Immature natural killer cell (primary cell): ENCODE measurements around the gene SHISA9. TPM values are rescaled to one million over a fixed set of nuclear protein-coding genes. Genes with fewer than 3 reads are reported as not detected.

ENCODE experiments used
- DNase-seq, 3 donors: peaks; one replicate each; pipeline ENCODE4 v3.0.0; 2022; ENCODE audit warnings: mixed read lengths in 1 of 3
- H3K27ac Mint-ChIP-seq, 6 donors: one replicate each; pipeline ENCODE4 v1.8.0; 2020; ENCODE audit warnings: mixed read lengths in 6 of 6, mild to moderate bottlenecking in 5 of 6, inconsistent platforms in 4 of 6, moderate library complexity in 3 of 6
- H3K27me3 Mint-ChIP-seq, 3 donors: one replicate each; pipeline ENCODE4 v1.8.0; 2020 to 2021; ENCODE audit warnings: low read depth in 3 of 3, mild to moderate bottlenecking in 3 of 3, mixed read lengths in 3 of 3, moderate library complexity in 3 of 3, inconsistent platforms in 1 of 3
- H3K36me3 Mint-ChIP-seq, 3 donors: one replicate each; pipeline ENCODE4 v1.8.0; 2020; ENCODE audit warnings: mixed read lengths in 3 of 3, inconsistent platforms in 2 of 3, mild to moderate bottlenecking in 2 of 3
- H3K4me1 Mint-ChIP-seq, 2 donors: one replicate each; pipeline ENCODE4 v1.8.0; 2020; ENCODE audit warnings: inconsistent platforms in 2 of 2, mild to moderate bottlenecking in 2 of 2, mixed read lengths in 2 of 2, moderate library complexity in 1 of 2
- H3K4me3 Mint-ChIP-seq, 5 donors: one replicate each; pipeline ENCODE4 v1.8.0; 2020; ENCODE audit warnings: mild to moderate bottlenecking in 5 of 5, mixed read lengths in 5 of 5, inconsistent platforms in 3 of 5, moderate library complexity in 3 of 5
- H3K9me3 Mint-ChIP-seq, 6 donors: one replicate each; pipeline ENCODE4 v1.8.0; 2020; ENCODE audit warnings: mild to moderate bottlenecking in 6 of 6, mixed read lengths in 6 of 6, inconsistent platforms in 4 of 6, moderate library complexity in 3 of 6
- polyA plus RNA-seq, 3 donors: library from polyadenylated mRNA; unstranded; fragments of 300-500 nt; fragmentation: Illumina TruSeq; gene quantifications; one replicate each; pipeline ENCODE4 v1.2.3, GENCODE V29; 2021

Gene SHISA9
- polyA plus RNA-seq, 3 donors from 2014 or later = not detected

- no peak overlapping the region for H3K27ac Mint-ChIP-seq
- no peaks in the 10 kb centered on the region for H3K4me1 Mint-ChIP-seq
- peaks cover 0 to 5% (median 0%) of the 10 kb centered on the region in 6 donors for H3K9me3 Mint-ChIP-seq
- no peaks in the 10 kb centered on the region for H3K36me3 Mint-ChIP-seq
- H3K27me3 Mint-ChIP-seq = peaks cover 0 to 9% (median 4%) of the 10 kb centered on the region in 3 donors
- DNase-seq = no peak
- H3K4me3 Mint-ChIP-seq = no peak overlapping the region
Measured at GRCh38 chr16:12944300-12944699, 42.9 kb downstream of the SHISA9 start.

GRCh38 chr16:12951392-12951791, 50.0 kb downstream of the SHISA9 start:
- Mint-ChIP-seq H3K4me3 (no peak overlapping the region), H3K27me3 (peaks cover 0 to 2% (median 2%) of the 10 kb centered on the region in 3 donors), H3K36me3 (no peaks in the 10 kb centered on the region), H3K27ac (no peak overlapping the region), H3K9me3 (peaks cover 0 to 4% (median 0%) of the 10 kb centered on the region in 6 donors), H3K4me1 (no peaks in the 10 kb centered on the region)
- DNase-seq = no peak

- Mint-ChIP-seq H3K4me3 (no peak overlapping the region), H3K36me3 (no peaks in the 10 kb centered on the region), H3K9me3 (peaks cover 0 to 4% (median 0%) of the 10 kb centered on the region in 6 donors), H3K27ac (no peak overlapping the region), H3K4me1 (no peaks in the 10 kb centered on the region), H3K27me3 (peaks cover 0 to 2% (median 2%) of the 10 kb centered on the region in 3 donors)
- DNase-seq = no peak
Measured at GRCh38 chr16:12951976-12952375, 50.6 kb downstream of the SHISA9 start.

DNA sequence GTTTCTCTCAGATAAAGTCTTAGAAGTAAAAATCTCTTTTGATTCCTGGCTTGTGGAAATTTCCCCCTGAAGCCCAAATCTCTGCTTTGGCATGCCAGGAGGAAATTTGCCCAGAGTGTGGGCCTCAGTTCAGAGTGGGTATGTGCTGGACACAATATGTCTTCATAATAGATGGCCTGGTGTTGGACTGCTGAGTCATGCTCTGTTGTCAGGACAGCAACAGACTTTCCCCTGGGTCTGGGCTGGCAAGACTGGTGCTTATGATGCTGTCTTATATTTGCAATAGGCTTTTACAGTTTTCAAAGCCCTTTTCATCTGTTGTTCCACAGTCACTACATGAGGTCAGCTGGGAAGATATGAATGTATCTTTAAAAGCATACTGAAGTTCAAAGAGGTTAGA, 57.0 kb downstream of the SHISA9 start:
- no peak overlapping the region for H3K27ac Mint-ChIP-seq
- no peaks in the 10 kb centered on the region for H3K4me1 Mint-ChIP-seq
- DNase-seq = no peak
- H3K9me3 Mint-ChIP-seq = peaks cover 0 to 6% (median 0%) of the 10 kb centered on the region in 6 donors
- peaks cover 0 to 7% (median 0%) of the 10 kb centered on the region in 3 donors for H3K27me3 Mint-ChIP-seq
- H3K36me3 Mint-ChIP-seq = no peaks in the 10 kb centered on the region
- H3K4me3 Mint-ChIP-seq = no peak overlapping the region

DNA sequence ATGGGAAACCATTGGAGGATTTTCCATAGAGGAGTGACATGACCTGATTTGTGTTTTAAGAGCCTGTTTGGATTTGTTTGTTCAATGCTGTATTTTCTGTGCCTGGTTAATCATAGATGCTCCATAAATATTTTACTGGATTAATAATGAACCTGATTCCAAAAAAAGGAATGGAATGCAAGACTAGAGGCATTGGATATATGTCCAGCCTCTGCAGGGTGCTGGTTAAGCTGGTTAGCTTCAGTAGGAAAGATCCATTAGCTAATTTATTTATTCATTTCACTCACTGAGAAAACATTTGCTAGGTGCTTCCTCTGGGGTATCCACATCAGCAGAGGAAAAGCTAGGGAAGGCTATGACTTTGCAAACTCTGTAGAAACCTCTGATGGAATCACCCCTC, 57.7 kb downstream of the SHISA9 start:
- no peak for DNase-seq
- Mint-ChIP-seq H3K4me3 (no peak overlapping the region), H3K27me3 (peaks cover 0 to 7% (median 0%) of the 10 kb centered on the region in 3 donors), H3K4me1 (no peaks in the 10 kb centered on the region), H3K27ac (no peak overlapping the region), H3K9me3 (peaks cover 0 to 6% (median 0%) of the 10 kb centered on the region in 6 donors), H3K36me3 (no peaks in the 10 kb centered on the region)

DNA sequence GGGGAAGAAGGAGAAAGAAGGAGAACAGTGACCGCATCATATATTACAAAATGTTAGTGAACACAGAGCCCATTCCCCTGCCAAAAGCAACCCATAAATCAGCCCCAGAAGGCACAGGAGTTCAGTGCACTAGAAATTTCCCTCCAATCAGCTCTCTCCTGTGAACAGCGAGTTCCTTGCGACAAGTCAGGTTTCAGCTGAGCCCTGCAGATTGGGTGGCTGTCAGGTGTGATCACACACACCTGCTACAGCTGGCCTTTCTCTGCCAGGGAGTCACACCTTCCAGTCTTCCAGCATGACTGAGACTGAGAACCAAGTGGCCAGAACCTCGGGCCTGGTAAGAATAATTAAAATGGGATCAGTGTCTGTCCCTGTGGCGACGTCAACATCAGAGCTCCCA, 60.2 kb downstream of the SHISA9 start:
- no peak for DNase-seq
- Mint-ChIP-seq H3K4me3 (no peak overlapping the region), H3K27ac (no peak overlapping the region), H3K4me1 (no peaks in the 10 kb centered on the region), H3K9me3 (peaks cover 0 to 6% (median 0%) of the 10 kb centered on the region in 6 donors), H3K27me3 (peaks cover 2 to 5% (median 3%) of the 10 kb centered on the region in 3 donors), H3K36me3 (no peaks in the 10 kb centered on the region)

GRCh38 chr16:12964461-12964860, 63.1 kb downstream of the SHISA9 start:
- Mint-ChIP-seq H3K9me3 (peaks cover 0 to 6% (median 0%) of the 10 kb centered on the region in 6 donors), H3K36me3 (no peaks in the 10 kb centered on the region), H3K4me1 (no peaks in the 10 kb centered on the region), H3K4me3 (no peak overlapping the region), H3K27ac (no peak overlapping the region), H3K27me3 (peaks cover 3 to 4% (median 3%) of the 10 kb centered on the region in 3 donors)
- no peak for DNase-seq

DNA sequence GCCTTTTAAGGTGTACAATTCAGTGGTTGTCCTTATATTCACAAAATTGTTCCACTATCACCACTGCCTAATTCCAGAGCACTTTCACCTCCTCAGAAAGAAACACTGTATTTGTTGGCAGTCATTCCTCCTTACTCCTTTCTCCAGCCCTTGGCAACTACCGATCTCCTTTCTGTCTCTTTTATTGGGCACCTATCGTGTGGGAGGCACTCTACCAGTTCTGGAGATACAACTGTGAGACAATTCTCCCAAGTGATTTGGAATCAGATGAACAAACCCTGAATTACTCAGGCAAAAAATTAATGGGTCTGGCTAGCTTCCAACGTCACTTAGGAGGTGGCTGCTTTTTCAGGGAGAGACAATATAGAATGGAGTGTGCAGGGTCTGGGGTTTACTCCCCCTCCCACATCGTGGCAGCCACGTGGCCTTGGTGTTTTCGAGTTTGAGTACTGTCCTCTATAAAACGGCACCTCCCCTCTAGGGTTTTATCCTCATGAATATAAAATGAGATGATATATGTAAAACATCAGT, 63.9 kb downstream of the SHISA9 start:
- Mint-ChIP-seq H3K36me3 (no peaks in the 10 kb centered on the region), H3K27me3 (peaks cover 2 to 4% (median 3%) of the 10 kb centered on the region in 3 donors), H3K9me3 (peaks cover 0 to 6% (median 0%) of the 10 kb centered on the region in 6 donors), H3K27ac (no peak overlapping the region), H3K4me1 (no peaks in the 10 kb centered on the region), H3K4me3 (no peak overlapping the region)
- DNase-seq = no peak

GRCh38 chr16:12971241-12971640, 69.8 kb downstream of the SHISA9 start:
- Mint-ChIP-seq H3K4me3 (no peak overlapping the region), H3K9me3 (no peaks in the 10 kb centered on the region), H3K27ac (no peak overlapping the region), H3K36me3 (no peaks in the 10 kb centered on the region), H3K4me1 (no peaks in the 10 kb centered on the region), H3K27me3 (peaks cover 0 to 5% (median 1%) of the 10 kb centered on the region in 3 donors)
- DNase-seq = no peak

DNA sequence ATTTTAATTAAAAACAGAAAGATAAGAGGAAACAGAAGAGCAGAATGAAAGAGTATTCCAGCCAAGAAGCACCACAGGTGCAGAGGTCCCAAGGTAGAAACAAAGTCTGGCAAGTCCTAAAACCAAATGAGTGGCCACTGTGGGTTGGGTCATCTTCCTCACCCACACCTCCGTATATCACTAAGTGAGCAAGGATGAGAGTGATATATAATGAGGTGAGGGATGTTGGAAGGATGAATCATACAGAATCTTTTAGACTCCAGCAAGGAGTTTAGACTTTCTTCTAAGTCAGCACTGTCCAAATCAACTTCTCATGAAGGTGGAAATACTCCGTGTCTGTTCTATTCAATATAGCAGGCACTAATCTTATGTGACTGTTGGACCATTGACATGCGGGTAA, 70.8 kb downstream of the SHISA9 start:
- H3K36me3 Mint-ChIP-seq = no peaks in the 10 kb centered on the region
- no peak overlapping the region for H3K27ac Mint-ChIP-seq
- H3K4me1 Mint-ChIP-seq = no peaks in the 10 kb centered on the region
- DNase-seq = no peak
- no peak overlapping the region for H3K4me3 Mint-ChIP-seq
- H3K27me3 Mint-ChIP-seq = peaks cover 0 to 6% (median 3%) of the 10 kb centered on the region in 3 donors
- no peaks in the 10 kb centered on the region for H3K9me3 Mint-ChIP-seq

- Mint-ChIP-seq H3K27ac (no peak overlapping the region), H3K36me3 (no peaks in the 10 kb centered on the region), H3K4me1 (no peaks in the 10 kb centered on the region), H3K4me3 (no peak overlapping the region), H3K9me3 (no peaks in the 10 kb centered on the region), H3K27me3 (peaks cover 0 to 4% (median 3%) of the 10 kb centered on the region in 3 donors)
- DNase-seq = no peak
Measured at GRCh38 chr16:12975766-12976165, 74.4 kb downstream of the SHISA9 start.

DNA sequence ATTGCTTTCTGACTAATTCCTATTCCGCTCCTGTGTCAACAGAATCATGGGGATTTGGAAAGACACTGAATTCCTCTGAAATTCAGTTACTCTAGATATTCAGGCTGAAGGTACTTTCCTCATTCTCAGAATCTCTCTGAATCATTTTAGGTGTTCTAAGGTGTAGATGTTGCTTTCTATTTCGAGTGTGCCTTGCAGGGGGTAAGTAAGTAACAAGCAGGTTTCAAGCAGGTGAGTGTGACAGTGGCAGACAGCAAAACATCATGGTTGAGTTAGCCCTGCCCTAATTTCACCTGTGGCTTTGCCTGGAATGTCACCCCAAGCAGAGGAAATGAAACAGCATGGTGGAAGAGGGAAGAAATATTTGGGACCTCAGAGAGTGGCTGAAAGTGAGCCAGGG, 75.1 kb downstream of the SHISA9 start:
- Mint-ChIP-seq H3K4me3 (no peak overlapping the region), H3K36me3 (no peaks in the 10 kb centered on the region)

DNA sequence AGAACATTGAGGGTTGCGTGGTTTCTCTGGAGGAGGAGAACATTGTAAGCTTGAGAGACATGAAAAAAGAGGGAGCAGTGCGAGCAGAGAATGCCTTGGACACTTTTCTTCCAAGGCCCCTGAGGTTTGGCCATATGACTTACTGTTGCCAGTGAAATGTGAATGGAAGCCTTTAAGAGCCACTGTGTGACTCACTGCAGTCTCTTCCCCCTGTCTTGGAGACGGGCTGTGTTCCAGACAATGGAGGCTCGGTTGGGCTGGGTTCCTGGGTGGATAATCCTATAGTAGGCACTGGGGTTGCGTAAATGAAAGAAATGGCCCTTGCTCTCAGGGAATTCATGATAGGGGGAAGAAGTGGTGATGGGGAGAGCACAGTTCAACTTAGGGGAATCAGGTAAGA, 75.5 kb downstream of the SHISA9 start:
- H3K4me3 Mint-ChIP-seq = no peak overlapping the region
- no peak for DNase-seq
- peaks cover 0 to 2% (median 0%) of the 10 kb centered on the region in 6 donors for H3K9me3 Mint-ChIP-seq
- H3K27ac Mint-ChIP-seq = no peak overlapping the region
- H3K36me3 Mint-ChIP-seq = no peaks in the 10 kb centered on the region
- H3K4me1 Mint-ChIP-seq = no peaks in the 10 kb centered on the region
- H3K27me3 Mint-ChIP-seq = peaks cover 0 to 8% (median 3%) of the 10 kb centered on the region in 3 donors

More for the DNA sequence above, 75.1 kb downstream of the SHISA9 start:
- no peak overlapping the region for H3K27ac Mint-ChIP-seq
- H3K4me1 Mint-ChIP-seq = no peaks in the 10 kb centered on the region
- H3K9me3 Mint-ChIP-seq = peaks cover 0 to 2% (median 0%) of the 10 kb centered on the region in 6 donors
- H3K27me3 Mint-ChIP-seq = peaks cover 0 to 8% (median 3%) of the 10 kb centered on the region in 3 donors
- no peak for DNase-seq

DNA sequence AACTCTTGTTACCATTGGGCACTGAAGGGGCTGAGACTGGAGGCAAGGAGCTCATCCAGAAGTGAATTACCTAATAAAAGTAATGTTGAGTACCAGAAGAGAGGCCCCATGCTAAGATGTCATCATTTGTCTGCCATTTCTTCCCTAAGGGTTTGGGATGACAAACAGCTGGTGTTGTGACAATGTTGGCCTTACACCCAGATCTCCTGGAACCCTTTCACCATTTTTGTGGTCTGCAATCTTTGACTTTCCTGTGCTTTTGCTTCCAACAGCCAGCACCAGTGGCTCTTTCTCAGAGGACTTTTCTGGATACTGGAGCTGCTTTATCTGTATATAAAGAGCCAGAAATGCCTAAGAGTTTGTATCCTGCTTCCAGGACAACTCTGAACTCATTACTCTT, 84.1 kb downstream of the SHISA9 start:
- H3K27ac Mint-ChIP-seq = no peak overlapping the region
- H3K9me3 Mint-ChIP-seq = peaks cover 0 to 5% (median 3%) of the 10 kb centered on the region in 6 donors
- no peak for DNase-seq
- H3K4me1 Mint-ChIP-seq = no peaks in the 10 kb centered on the region
- peaks cover 2 to 10% (median 4%) of the 10 kb centered on the region in 3 donors for H3K27me3 Mint-ChIP-seq
- H3K4me3 Mint-ChIP-seq = no peak overlapping the region
- no peaks in the 10 kb centered on the region for H3K36me3 Mint-ChIP-seq

DNA sequence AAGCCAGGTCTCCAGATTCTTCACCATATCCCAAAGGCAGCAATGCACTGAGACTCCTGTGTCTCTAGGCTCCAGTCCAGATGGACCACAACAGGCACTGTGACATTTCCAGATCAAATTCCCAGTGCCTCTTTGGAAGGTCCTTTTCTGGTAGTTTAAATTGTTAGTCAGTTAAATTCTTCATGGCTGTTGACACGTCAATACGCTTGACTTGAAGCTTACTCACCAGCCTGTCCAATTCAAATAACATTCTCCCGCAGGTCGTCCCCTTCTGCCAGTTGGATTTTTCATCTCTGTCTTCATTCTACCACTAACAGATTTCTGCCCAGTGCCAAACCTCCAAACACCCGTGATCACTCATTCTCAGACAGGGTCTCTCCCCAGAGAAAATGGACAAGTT, 86.7 kb downstream of the SHISA9 start:
- Mint-ChIP-seq H3K27ac (no peak overlapping the region), H3K27me3 (peaks cover 2 to 5% (median 4%) of the 10 kb centered on the region in 3 donors), H3K9me3 (peaks cover 0 to 5% (median 2%) of the 10 kb centered on the region in 6 donors), H3K4me1 (no peaks in the 10 kb centered on the region), H3K36me3 (no peaks in the 10 kb centered on the region), H3K4me3 (no peak overlapping the region)
- no peak for DNase-seq
